PC-9 (cell line): ENCODE measurements around the gene GPX4. TPM values are rescaled to one million over a fixed set of nuclear protein-coding genes. Genes with fewer than 3 reads are reported as not detected.
A peak's percentile ranks its signal among the peaks of the same experiment; 100 is the strongest.

Experiments
- BruUV-seq: library from RNA; stranded (reverse); fragments of 400-500 nt; replicated peaks from 2 replicates; lab custom pipeline; 2021; lab: Mats Ljungman, UMichigan
- CTCF ChIA-PET: fragments of 300-600 bp; sonication (Branson Sonifier 250); formaldehyde crosslinking; loops from one replicate; lab custom pipeline; 2022; ENCODE audit warnings: antibody characterized with exemption; lab: Charles Lee
- POLR2A ChIA-PET: fragments of 300-600 bp; sonication (Branson Sonifier 250); formaldehyde crosslinking; loops from one replicate; lab custom pipeline; 2022; ENCODE audit warnings: antibody characterized with exemption; ENCODE audit not compliant: unreplicated experiment; lab: Charles Lee
- DNase-seq, 2 experiments: peaks; one replicate each; pipeline versions ENCODE4 v3.0.0 to v3.0.0-alpha.2; 2015 to 2022; ENCODE audit warnings: mixed read lengths in 1 of 2
- H2AFZ ChIP-seq: fragments of 200-600 bp; sonication (generic); 2 replicates; pipeline ENCODE4 v1.8.1; 2017; ENCODE audit warnings: antibody characterized with exemption
- H3F3A ChIP-seq: fragments of 200-600 bp; sonication (generic); 2 replicates; pipeline ENCODE4 v1.8.1; 2017; ENCODE audit warnings: antibody characterized with exemption, mild to moderate bottlenecking, low read depth; ENCODE audit not compliant: insufficient read depth
- H3K27ac ChIP-seq: fragments of 200-600 bp; sonication (generic); 2 replicates; pipeline ENCODE4 v1.6.1; 2016; ENCODE audit warnings: mixed run types
- H3K27me3 ChIP-seq: fragments of 200-600 bp; sonication (generic); 2 replicates; pipeline ENCODE4 v1.6.1; 2016; ENCODE audit warnings: low read depth, mixed run types; ENCODE audit not compliant: insufficient read depth
- H3K36me3 ChIP-seq: fragments of 200-600 bp; sonication (generic); 2 replicates; pipeline ENCODE4 v1.6.1; 2016; ENCODE audit warnings: low read depth, mixed run types
- H3K4me1 ChIP-seq: fragments of 200-600 bp; sonication (generic); replicated peaks from 2 replicates; pipeline ENCODE4 v1.6.1; 2016; ENCODE audit warnings: mixed run types; ENCODE audit not compliant: insufficient read depth
- H3K4me2 ChIP-seq: fragments of 200-600 bp; sonication (generic); 2 replicates; pipeline ENCODE4 v1.6.1; 2017; ENCODE audit warnings: mixed run types
- H3K4me3 ChIP-seq: fragments of 200-600 bp; sonication (generic); 2 replicates; pipeline ENCODE4 v1.6.1; 2016; ENCODE audit warnings: mixed run types
- H3K79me2 ChIP-seq: fragments of 200-600 bp; sonication (generic); 2 replicates; pipeline ENCODE4 v1.6.1; 2017; ENCODE audit warnings: low read depth, mixed run types
- H3K9me2 ChIP-seq: fragments of 200-600 bp; sonication (generic); 2 replicates; pipeline ENCODE4 v1.8.1; 2017; ENCODE audit warnings: mild to moderate bottlenecking; ENCODE audit not compliant: insufficient read depth
- H3K9me3 ChIP-seq: fragments of 200-600 bp; sonication (generic); 2 replicates; pipeline ENCODE4 v1.8.1; 2016; ENCODE audit warnings: low read depth; ENCODE audit not compliant: insufficient read depth
- H4K20me1 ChIP-seq: fragments of 200-600 bp; sonication (generic); 2 replicates; pipeline ENCODE4 v1.8.1; 2017; ENCODE audit not compliant: insufficient read depth
- EZH2 ChIP-seq: fragments of 200-600 bp; sonication (generic); IDR thresholded peaks from 2 replicates; pipeline ENCODE4 v1.8.0; 2017; ENCODE audit warnings: antibody characterized with exemption, low read depth
- intact Hi-C: fragments of 100-400 bp; cut with micrococcal nuclease; formaldehyde crosslinking; loops from one replicate; pipeline ENCODE4 v1.10.0; 2022; ENCODE audit not compliant: unreplicated experiment
- total RNA-seq: library from RNA; stranded (reverse); gene quantifications from 2 replicates; pipeline ENCODE4 v1.2.3, GENCODE V29; 2021
- TF ChIP-seq, protein P1 (sequence below): fragments of 200-600 bp; sonication (generic); conservative IDR thresholded peaks from 2 replicates; pipeline ENCODE4 v1.6.1; 2017; ENCODE audit warnings: mixed run types, antibody characterized with exemption, mild to moderate bottlenecking, moderate library complexity

Gene GPX4
- total RNA-seq, 1 experiment from 2014 or later, result 465 TPM

DNA sequence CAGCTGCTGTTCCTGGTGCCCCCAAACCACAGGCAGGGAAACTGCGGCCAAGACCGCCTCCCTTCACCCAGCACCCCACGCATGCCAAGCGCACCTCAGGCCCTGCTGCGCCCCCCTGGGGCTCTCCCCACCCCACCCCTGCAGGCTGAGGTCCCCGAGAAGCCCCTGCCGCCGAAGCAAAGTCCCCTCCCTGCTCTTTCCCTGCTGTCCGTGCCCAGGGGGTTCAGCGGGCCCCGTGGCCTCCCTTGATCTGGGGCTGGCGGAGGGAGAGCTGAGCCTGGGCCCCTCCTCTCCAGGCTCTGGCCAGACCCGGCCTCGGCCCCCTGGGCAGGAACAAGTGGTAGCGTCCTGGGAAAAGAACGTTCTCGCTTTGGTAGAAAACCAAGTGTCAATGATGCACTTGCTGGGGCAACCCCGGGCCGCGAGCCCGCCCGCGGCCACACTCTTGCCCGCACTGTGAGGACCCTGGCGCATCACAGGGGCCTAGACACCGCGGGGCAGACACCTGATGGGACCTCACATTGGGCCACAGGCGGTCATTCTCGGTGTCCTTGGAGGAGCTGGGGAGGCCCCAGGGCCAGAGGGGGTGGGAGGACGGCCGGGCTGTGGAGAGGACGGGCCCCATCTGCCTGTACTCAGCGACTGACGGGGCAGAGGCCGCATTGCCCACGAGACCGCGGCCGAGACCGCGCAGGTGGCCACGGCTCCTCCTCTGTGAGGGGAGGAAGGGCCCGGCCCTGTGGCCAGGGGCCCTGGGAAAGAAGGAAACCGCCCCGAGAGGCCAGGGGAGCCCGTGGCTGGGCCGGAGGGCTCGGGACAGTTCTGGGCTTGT is 29.0 kb downstream of the GPX4 start:
- H3F3A ChIP-seq, result peaks cover 26% of the 10 kb centered on the region; the same call in 1 of the 2 replicates
- no peaks in the 10 kb centered on the region for H3K27me3 ChIP-seq
- CTCF ChIA-PET, result no interaction called here
- H3K4me2 ChIP-seq, result peak overlapping the region; percentile 68; the same call in 1 of the 2 replicates
- no peak overlapping the region for H2AFZ ChIP-seq
- H3K36me3 ChIP-seq, result no peaks in the 10 kb centered on the region
- H3K27ac ChIP-seq, result no peak overlapping the region
- intact Hi-C loops, result loop anchor here (5.0 kb wide), 1 partner anchor 35 kb away; the partner anchor contains the start of gene POLR2E
- peaks cover 26% of the 10 kb centered on the region for H3K79me2 ChIP-seq
- peaks cover 45% of the 10 kb centered on the region for H4K20me1 ChIP-seq
- H3K9me2 ChIP-seq, result no peaks in the 10 kb centered on the region
- H3K4me3 ChIP-seq, result peak overlapping the region; percentile 56; the same call in 1 of the 2 replicates
- TF ChIP-seq, protein P1, sequence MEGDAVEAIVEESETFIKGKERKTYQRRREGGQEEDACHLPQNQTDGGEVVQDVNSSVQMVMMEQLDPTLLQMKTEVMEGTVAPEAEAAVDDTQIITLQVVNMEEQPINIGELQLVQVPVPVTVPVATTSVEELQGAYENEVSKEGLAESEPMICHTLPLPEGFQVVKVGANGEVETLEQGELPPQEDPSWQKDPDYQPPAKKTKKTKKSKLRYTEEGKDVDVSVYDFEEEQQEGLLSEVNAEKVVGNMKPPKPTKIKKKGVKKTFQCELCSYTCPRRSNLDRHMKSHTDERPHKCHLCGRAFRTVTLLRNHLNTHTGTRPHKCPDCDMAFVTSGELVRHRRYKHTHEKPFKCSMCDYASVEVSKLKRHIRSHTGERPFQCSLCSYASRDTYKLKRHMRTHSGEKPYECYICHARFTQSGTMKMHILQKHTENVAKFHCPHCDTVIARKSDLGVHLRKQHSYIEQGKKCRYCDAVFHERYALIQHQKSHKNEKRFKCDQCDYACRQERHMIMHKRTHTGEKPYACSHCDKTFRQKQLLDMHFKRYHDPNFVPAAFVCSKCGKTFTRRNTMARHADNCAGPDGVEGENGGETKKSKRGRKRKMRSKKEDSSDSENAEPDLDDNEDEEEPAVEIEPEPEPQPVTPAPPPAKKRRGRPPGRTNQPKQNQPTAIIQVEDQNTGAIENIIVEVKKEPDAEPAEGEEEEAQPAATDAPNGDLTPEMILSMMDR, result no peak
- no peak for TF ChIP-seq EZH2
- DNase-seq, result no peak
- BruUV-seq, result TSS peak; percentile 34
- H3K9me3 ChIP-seq, result no peaks in the 10 kb centered on the region
- no peaks in the 10 kb centered on the region for H3K4me1 ChIP-seq
- POLR2A ChIA-PET, result no interaction called here

DNA sequence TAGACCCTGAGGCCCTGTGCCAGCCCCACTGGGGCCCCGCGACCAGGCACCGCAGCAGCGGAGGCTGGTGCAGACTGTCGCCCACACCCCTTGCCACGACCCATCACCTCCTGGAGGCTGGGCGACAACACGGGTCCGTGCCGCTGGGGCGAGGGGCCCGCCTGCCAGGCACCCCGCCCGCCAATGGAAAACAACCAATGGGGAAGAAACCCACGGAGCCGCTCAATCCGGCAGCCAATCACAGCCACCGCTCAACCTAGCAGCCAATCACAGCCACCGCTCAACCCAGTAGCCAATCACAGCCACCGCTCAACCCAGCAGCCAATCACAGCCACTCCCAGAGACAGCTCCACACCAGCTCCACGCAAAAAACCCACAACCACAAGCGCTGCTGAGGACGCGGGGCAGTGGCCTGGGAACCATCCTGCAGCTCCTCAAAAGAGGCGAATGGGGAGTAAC is 29.7 kb downstream of the GPX4 start:
- POLR2A ChIA-PET, result no interaction called here
- no TSS peak for BruUV-seq
- CTCF ChIA-PET, result no interaction called here
- H3K36me3 ChIP-seq, result no peaks in the 10 kb centered on the region
- TF ChIP-seq, protein P1, result no peak
- TF ChIP-seq EZH2, result no peak
- intact Hi-C loops, result loop anchor here (5.0 kb wide), 1 partner anchor 36 kb away; the partner anchor contains the start of gene POLR2E
- no peak overlapping the region for H2AFZ ChIP-seq
- H3K4me3 ChIP-seq, result no peak overlapping the region
- no peaks in the 10 kb centered on the region for H3K9me3 ChIP-seq
- peaks cover 26% of the 10 kb centered on the region for H3K79me2 ChIP-seq
- no peak overlapping the region for H3K27ac ChIP-seq
- DNase-seq, result no peak
- H4K20me1 ChIP-seq, result peaks cover 40% of the 10 kb centered on the region
- no peak overlapping the region for H3K4me2 ChIP-seq
- H3K4me1 ChIP-seq, result no peaks in the 10 kb centered on the region
- H3K27me3 ChIP-seq, result no peaks in the 10 kb centered on the region
- no peaks in the 10 kb centered on the region for H3K9me2 ChIP-seq
- peaks cover 21% of the 10 kb centered on the region; the same call in 1 of the 2 replicates for H3F3A ChIP-seq

DNA sequence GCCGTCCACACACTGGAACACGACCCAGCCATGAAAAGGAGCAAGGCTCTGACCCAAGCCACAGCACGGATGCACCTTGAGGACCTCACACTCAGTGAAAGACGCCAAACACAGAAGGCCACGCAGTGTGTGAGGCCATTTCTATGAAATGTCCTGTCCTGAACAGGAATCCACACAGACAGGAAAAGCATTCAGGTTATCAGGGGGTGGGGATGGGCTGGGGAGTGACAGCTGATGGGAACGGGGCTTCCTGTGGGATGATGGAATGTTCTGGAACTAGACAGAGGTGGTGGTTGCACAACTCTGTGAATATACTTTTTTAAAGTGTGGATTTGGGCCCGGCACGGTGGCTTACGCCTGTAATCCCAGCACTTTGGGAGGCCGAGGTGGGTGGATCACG is 30.6 kb downstream of the GPX4 start:
- Histone ChIP-seq H3K27me3 (no peaks in the 10 kb centered on the region), H3F3A (peaks cover 17% of the 10 kb centered on the region; the same call in 1 of the 2 replicates), H3K27ac (no peak overlapping the region), H4K20me1 (peaks cover 46% of the 10 kb centered on the region), H3K79me2 (peaks cover 26% of the 10 kb centered on the region), H3K4me1 (no peaks in the 10 kb centered on the region), H3K4me3 (no peak overlapping the region), H2AFZ (no peak overlapping the region), H3K4me2 (no peak overlapping the region), H3K9me2 (no peaks in the 10 kb centered on the region), H3K36me3 (no peaks in the 10 kb centered on the region), H3K9me3 (no peaks in the 10 kb centered on the region)
- CTCF ChIA-PET, result no interaction called here
- no TSS peak for BruUV-seq
- no peak for DNase-seq
- intact Hi-C loops, result loop anchor here (5.0 kb wide), 1 partner anchor 37 kb away; the partner anchor contains the start of gene POLR2E
- TF ChIP-seq, protein P1, result no peak
- no peak for TF ChIP-seq EZH2
- POLR2A ChIA-PET, result no interaction called here
